ENCODE results near the gene BNIP5. TPM values are rescaled to one million over a fixed set of nuclear protein-coding genes. Genes with fewer than 3 reads are reported as not detected.

The BNIP5 gene
- total RNA-seq, 1 experiment from 2014 or later: not detected

DNA sequence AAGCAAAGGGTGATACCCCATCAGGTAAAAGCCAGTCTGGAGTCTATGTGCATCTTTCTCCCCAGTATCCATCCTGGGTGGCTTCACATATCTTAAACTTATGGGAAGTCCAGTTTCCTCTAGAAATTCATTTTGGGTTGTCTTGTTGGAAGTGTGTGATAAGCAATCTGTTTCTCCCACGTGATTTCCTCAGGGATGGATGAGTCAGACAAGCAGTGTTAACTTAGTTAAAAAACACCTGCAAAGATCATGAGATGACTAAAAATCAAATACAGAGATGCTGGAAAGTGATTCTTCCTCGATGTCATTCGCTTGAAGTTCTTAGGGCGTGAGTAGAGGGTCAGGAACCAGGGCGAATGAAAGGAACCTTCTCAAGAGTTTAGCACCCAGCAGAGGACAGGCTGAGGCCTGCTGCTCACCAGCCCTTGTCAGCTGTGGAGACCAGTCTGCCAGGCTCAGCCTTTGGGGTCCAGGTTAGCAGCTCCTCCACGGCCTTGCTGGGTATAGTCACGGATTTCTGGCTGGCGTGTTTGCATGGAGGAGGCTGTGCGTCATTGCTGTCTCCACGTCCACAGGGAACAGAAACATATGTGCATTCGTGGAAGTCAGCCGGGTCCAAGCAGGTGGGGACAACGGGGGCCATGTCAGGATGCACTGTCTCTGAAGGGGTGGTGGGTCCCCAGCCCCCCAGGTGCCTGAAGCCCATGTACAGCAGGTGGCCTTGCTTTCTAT lies 69.6 kb downstream of the BNIP5 start:
- Histone ChIP-seq H3K9ac (ENCODE audit: low read length) (no peak overlapping the region), H3K27me3 (ENCODE audit: low read length) (no peaks in the 10 kb centered on the region), H2AFZ (ENCODE audit: low read length) (no peak overlapping the region), H3K79me2 (ENCODE audit: low read length) (no peaks in the 10 kb centered on the region), H3K4me1 (ENCODE audit: low read length) (no peaks in the 10 kb centered on the region), H3K9me3 (ENCODE audit: low read length) (no peaks in the 10 kb centered on the region), H3K4me2 (ENCODE audit: low read depth, low read length, poor library complexity, severe bottlenecking) (no peak overlapping the region), H3K27ac (ENCODE audit: low read length) (no peak overlapping the region), H3K36me3 (ENCODE audit: insufficient read depth, low read length) (no peaks in the 10 kb centered on the region), H4K20me1 (ENCODE audit: insufficient read depth, low read depth, low read length) (no peaks in the 10 kb centered on the region), H3K9me2 (replicated peaks; ENCODE audit: insufficient read depth, low read length) (no peaks in the 10 kb centered on the region), H3K4me3 (ENCODE audit: low read length) (no peak overlapping the region)
- no peak for DNase-seq

Other genes with a start within 250 kb of the BNIP5 start
- 1.6 and 2.1 TPM in 2 replicates for gene MAPK13, start 206.4 kb downstream of the BNIP5 start, total RNA-seq (2014; rRNA removed; shearing (Covaris generic); ENCODE audit: low replicate concordance)
- 10.3 and 16.2 TPM in 2 replicates for gene BRPF3, start 140.1 kb downstream of the BNIP5 start, total RNA-seq (2014; rRNA removed; shearing (Covaris generic); ENCODE audit: low replicate concordance)
- gene PNPLA1, start 66.8 kb downstream of the BNIP5 start, total RNA-seq (2014; rRNA removed; shearing (Covaris generic); ENCODE audit: low replicate concordance): not detected in 2 replicates
- gene ETV7, start 50.8 kb upstream of the BNIP5 start, total RNA-seq (2014; rRNA removed; shearing (Covaris generic); ENCODE audit: low replicate concordance): not detected in 2 replicates
- gene PXT1, start 106.0 kb upstream of the BNIP5 start, total RNA-seq (2014; rRNA removed; shearing (Covaris generic); ENCODE audit: low replicate concordance): not detected in 2 replicates
- gene KCTD20, start 106.1 kb upstream of the BNIP5 start, total RNA-seq (2014; rRNA removed; shearing (Covaris generic); ENCODE audit: low replicate concordance): 71.4 and 94.5 TPM in 2 replicates
- 16.8 and 31.5 TPM in 2 replicates for gene STK38, start 210.6 kb upstream of the BNIP5 start, total RNA-seq (2014; rRNA removed; shearing (Covaris generic); ENCODE audit: low replicate concordance)